KMS-11 (cell line): ENCODE measurements around the gene CTBP2.

Source experiments
- H2AFZ ChIP-seq: fragments of 200-600 bp; sonication (generic); 2 replicates; pipeline ENCODE4 v1.6.1; 2016; ENCODE audit warnings: antibody characterized with exemption, mixed run types, low read depth
- H3K27ac ChIP-seq: fragments of 200-600 bp; sonication (generic); 2 replicates; pipeline ENCODE4 v1.6.1; 2016; ENCODE audit warnings: mild to moderate bottlenecking, mixed run types
- H3K27me3 ChIP-seq: fragments of 200-600 bp; sonication (generic); 2 replicates; pipeline ENCODE4 v1.6.1; 2017; ENCODE audit warnings: mild to moderate bottlenecking, low read depth, mixed run types, moderate library complexity; ENCODE audit not compliant: insufficient read depth
- H3K36me3 ChIP-seq: fragments of 200-600 bp; sonication (generic); 2 replicates; pipeline ENCODE4 v1.6.1; 2017; ENCODE audit warnings: mild to moderate bottlenecking, mixed run types; ENCODE audit not compliant: insufficient read depth
- H3K4me1 ChIP-seq: fragments of 200-600 bp; sonication (generic); 2 replicates; pipeline ENCODE4 v1.6.1; 2016; ENCODE audit warnings: mild to moderate bottlenecking, low read depth, mixed run types; ENCODE audit not compliant: poor library complexity, severe bottlenecking
- H3K4me2 ChIP-seq: fragments of 200-600 bp; sonication (generic); 2 replicates; pipeline ENCODE4 v1.7.0; 2016; ENCODE audit warnings: mild to moderate bottlenecking, mixed run types
- H3K4me3 ChIP-seq: fragments of 200-600 bp; sonication (generic); IDR thresholded peaks from 2 replicates; pipeline ENCODE4 v1.6.1; 2017; ENCODE audit warnings: low read depth, low read length, mixed read lengths; ENCODE audit not compliant: insufficient read depth
- H3K79me2 ChIP-seq: fragments of 200-600 bp; sonication (generic); 2 replicates; pipeline ENCODE4 v1.6.1; 2016; ENCODE audit warnings: low read depth, mixed run types; ENCODE audit not compliant: insufficient read depth
- H3K9ac ChIP-seq: fragments of 200-600 bp; sonication (generic); 2 replicates; pipeline ENCODE4 v1.6.1; 2016; ENCODE audit warnings: mild to moderate bottlenecking, mixed run types
- H4K20me1 ChIP-seq: fragments of 200-600 bp; sonication (generic); 2 replicates; pipeline ENCODE4 v1.6.1; 2016; ENCODE audit warnings: mild to moderate bottlenecking, mixed run types; ENCODE audit not compliant: insufficient read depth
- CTCF ChIP-seq: fragments of 200-600 bp; sonication (generic); conservative IDR thresholded peaks from 2 replicates; pipeline ENCODE4 v1.6.1; 2017; ENCODE audit warnings: low read depth, mild to moderate bottlenecking, antibody characterized with exemption, low read length, moderate library complexity, mixed read lengths

The CTBP2 gene

GRCh38 chr10:125123476-125124114 lies 36.8 kb downstream of the CTBP2 start:
- H3K79me2 ChIP-seq, result peaks cover 7% of the 10 kb centered on the region; the same call in 1 of the 2 replicates
- no peak overlapping the region for H2AFZ ChIP-seq
- no peak overlapping the region for H3K4me2 ChIP-seq
- no peaks in the 10 kb centered on the region for H3K27me3 ChIP-seq
- no peak overlapping the region for H3K9ac ChIP-seq
- H3K4me1 ChIP-seq, result peaks cover 6% of the 10 kb centered on the region
- no peak overlapping the region for H3K27ac ChIP-seq
- no peaks in the 10 kb centered on the region for H4K20me1 ChIP-seq
- no peak overlapping the region for H3K4me3 ChIP-seq
- TF ChIP-seq CTCF, result no peak
- no peaks in the 10 kb centered on the region for H3K36me3 ChIP-seq

- H3K9ac ChIP-seq, result no peak overlapping the region
- no peak overlapping the region for H2AFZ ChIP-seq
- H4K20me1 ChIP-seq, result no peaks in the 10 kb centered on the region
- H3K4me2 ChIP-seq, result no peak overlapping the region
- no peak overlapping the region for H3K27ac ChIP-seq
- no peaks in the 10 kb centered on the region for H3K36me3 ChIP-seq
- no peaks in the 10 kb centered on the region for H3K4me1 ChIP-seq
- TF ChIP-seq CTCF, result no peak
- H3K4me3 ChIP-seq, result no peak overlapping the region
- no peaks in the 10 kb centered on the region; the same call in 1 of the 2 replicates for H3K79me2 ChIP-seq
- H3K27me3 ChIP-seq, result no peaks in the 10 kb centered on the region
Observed at GRCh38 chr10:125122566-125122965, 37.8 kb downstream of the CTBP2 start.

- no peak overlapping the region for H3K9ac ChIP-seq
- H3K4me1 ChIP-seq, result no peaks in the 10 kb centered on the region
- no peak overlapping the region for H3K4me2 ChIP-seq
- no peak overlapping the region for H3K27ac ChIP-seq
- no peaks in the 10 kb centered on the region for H3K36me3 ChIP-seq
- TF ChIP-seq CTCF, result no peak
- H2AFZ ChIP-seq, result no peak overlapping the region
- no peaks in the 10 kb centered on the region for H3K27me3 ChIP-seq
- no peaks in the 10 kb centered on the region for H4K20me1 ChIP-seq
- H3K4me3 ChIP-seq, result no peak overlapping the region
- no peaks in the 10 kb centered on the region; the same call in 1 of the 2 replicates for H3K79me2 ChIP-seq
Observed at GRCh38 chr10:125121003-125121402, 39.4 kb downstream of the CTBP2 start.

GRCh38 chr10:125120053-125120710 lies 40.2 kb downstream of the CTBP2 start:
- H3K9ac ChIP-seq, result no peak overlapping the region
- H3K36me3 ChIP-seq, result no peaks in the 10 kb centered on the region
- H3K27me3 ChIP-seq, result no peaks in the 10 kb centered on the region
- H3K79me2 ChIP-seq, result no peaks in the 10 kb centered on the region; the same call in 1 of the 2 replicates
- H3K27ac ChIP-seq, result no peak overlapping the region
- TF ChIP-seq CTCF, result no peak
- H3K4me1 ChIP-seq, result no peaks in the 10 kb centered on the region
- H4K20me1 ChIP-seq, result no peaks in the 10 kb centered on the region
- no peak overlapping the region for H3K4me2 ChIP-seq
- H2AFZ ChIP-seq, result no peak overlapping the region
- no peak overlapping the region for H3K4me3 ChIP-seq
